GM10847 (cell line): Measurements from ENCODE around the gene MED12L.

Source experiments
- POLR2A ChIP-seq: IDR thresholded peaks from 2 replicates; pipeline ENCODE4 v1.6.1; 2011; ENCODE audit not compliant: insufficient read length; ENCODE audit errors: extremely low read depth

The MED12L gene

DNA sequence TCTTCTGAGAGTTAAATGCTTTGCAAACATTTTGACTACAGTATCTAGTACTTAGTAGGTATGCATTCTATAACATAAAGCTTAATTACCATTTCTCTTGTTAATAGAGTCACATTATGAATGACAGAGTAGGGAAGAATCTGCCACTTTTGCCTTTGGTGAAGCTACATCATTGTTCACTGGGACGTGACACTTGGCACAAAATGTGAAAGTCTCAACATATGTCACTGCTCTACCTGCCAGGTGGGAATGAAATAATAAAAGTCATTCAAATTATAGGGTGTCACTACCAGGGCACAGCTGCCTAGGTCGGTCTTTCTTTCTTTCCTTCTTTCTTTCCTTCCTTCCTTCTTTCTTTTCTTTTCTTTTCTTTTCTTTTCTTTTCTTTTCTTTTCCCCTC lies 213.5 kb downstream of the MED12L start:
- TF ChIP-seq POLR2A = no peak

DNA sequence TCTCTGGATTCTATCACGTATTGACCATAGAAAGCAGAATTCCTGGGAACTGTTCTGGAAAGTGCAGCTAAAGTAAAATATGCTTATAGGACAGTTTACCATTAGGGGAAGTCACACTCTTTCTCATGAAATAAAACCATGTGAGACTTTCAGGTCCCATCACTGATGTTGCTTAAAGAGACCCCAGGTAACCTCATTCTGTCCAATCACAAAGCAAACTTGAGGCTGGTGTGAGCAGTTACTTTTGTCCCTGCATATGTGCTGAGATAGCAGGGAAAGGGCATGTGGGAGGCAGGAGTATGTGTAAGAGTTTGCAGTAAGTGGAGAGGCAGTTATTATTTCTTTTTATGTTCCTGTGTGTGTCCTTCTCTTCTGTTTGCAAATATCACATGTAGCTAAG lies 215.1 kb downstream of the MED12L start:
- TF ChIP-seq POLR2A = no peak

DNA sequence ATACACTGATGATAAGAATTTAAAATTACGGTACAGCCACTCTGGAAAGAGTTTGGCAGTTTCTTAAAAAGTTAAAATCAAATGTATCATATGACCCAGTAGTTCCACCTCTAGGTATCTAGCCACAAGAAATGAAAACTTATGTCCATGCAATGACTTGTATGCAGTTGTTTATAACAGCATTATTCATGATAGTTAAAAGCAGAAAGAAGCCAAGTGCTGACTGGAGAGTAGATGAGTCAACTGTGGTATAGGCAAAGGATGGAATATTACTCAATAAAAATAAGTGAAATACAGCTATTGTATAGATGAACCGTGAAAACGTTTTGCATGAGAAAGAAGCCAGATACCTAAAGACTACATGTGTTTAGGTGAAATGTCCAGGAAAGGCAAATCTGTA lies 216.3 kb downstream of the MED12L start:
- TF ChIP-seq POLR2A = no peak

DNA sequence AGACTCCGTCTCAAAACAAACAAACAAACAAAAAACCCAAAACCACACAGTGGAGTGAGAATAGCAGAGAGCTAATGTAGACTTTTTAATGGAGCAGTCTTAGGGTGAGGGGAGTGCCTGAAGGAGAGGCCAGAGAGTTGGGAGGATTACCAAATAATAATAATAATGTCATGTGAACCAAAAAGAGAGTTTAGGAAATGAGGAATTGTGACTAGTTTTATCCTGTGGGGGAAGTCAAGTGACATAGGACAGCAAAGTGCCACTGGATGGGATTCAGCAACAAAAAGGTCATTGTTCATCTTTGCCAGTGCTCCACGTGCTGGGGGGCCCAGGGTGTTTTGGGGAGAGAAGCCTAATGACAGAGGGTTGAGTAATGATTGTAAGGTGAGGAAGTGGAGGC lies 218.3 kb downstream of the MED12L start:
- TF ChIP-seq POLR2A = no peak

DNA sequence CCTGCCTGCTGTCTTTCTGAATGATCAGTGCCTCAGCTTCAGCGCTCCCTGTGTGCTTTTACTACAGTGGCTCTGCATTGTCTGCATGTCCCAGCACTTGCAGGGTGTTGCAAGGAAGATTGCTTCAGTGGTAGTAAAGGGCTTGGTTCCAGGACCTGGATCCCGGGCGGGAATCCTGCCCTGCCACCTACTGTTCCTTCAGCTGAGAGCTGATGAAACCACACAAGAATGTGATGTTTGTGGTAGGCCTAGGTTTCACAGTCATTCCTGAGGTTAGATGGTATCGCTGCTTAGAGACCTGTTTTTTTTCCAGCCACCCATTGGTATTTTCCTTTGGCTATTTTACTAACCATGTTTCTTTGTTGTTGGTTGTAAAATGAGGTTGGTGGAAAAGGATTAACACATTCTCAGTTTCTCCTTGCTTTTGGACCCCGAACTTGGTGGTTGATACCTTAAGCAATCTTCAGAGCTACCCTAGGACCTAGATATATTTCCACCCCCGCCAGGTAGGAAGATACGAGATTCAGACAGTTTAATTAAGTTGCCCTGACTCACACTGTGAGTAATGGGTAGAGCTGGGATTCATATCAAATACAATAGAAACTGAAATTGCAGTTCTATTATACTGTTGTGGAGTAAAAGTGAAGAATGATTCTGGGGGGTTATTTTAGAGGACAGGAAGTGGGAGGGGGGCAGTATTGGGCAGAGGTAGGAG lies 219.8 kb downstream of the MED12L start:
- no peak for TF ChIP-seq POLR2A

DNA sequence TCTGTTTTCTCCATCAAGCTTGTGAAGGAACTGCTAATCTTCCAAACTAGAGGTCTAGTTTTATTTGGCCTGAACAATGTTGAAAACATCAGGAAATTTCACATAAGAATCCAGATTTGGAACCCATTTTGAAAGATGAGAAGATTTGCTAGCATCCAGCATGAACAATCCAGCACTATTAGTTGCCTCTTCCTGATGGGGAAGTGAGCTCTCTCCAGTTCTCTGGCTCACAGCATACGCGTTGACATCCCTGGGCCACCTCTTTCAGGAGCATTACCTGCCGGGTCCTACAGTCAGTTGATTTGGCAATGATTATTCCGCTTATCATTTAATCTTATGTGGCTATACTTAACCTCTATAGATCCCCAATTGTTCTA lies 220.3 kb downstream of the MED12L start:
- no peak for TF ChIP-seq POLR2A

DNA sequence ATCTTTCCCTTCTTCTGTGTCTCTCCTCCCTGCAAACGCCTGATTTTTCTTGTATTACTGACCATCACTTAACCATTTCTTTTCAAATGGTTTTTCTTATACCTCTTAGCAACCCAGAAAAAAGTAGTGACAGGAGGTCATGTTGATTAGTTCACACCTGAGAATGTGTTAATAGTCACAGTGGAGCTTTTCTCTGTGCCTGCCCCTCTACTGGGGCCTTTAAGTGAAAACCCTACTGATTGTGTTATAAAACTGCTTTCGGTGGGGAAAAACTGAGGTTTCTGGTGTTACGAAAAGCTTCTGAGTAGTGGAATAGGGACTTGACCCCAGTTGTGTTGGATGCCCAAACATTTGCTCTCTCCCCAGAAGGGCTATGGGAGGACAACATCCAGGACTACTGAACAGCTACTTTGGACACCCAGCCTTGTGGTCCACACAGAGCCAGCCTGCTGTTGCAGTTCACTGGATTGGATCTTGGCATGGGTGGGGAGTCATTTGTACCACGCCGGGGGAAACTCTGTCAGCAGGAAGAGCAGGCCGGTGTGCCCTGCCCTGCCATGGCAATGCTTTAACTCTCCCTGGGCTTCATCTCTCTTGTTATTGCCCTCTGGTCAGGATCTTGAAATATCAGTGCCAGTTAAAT lies 220.8 kb downstream of the MED12L start:
- TF ChIP-seq POLR2A = no peak

DNA sequence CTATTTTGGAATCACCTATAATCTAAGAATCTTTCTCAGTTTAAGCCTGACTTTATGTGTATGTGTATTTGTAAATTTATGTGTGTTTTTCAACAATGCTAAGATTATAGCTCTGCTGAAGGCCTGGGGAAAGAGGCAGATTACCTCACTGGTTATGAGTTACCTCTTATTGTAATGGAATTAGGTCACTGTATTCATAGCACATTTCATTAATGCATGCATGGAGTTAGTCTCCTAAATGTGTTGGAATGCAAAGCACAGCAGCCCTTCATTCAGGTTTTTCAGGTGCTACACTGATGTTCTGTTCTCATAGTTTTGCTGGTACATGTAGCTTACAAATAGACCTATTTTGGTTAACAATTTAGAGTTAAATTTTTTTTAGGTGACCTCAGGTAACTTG lies 221.7 kb downstream of the MED12L start:
- TF ChIP-seq POLR2A = no peak

DNA sequence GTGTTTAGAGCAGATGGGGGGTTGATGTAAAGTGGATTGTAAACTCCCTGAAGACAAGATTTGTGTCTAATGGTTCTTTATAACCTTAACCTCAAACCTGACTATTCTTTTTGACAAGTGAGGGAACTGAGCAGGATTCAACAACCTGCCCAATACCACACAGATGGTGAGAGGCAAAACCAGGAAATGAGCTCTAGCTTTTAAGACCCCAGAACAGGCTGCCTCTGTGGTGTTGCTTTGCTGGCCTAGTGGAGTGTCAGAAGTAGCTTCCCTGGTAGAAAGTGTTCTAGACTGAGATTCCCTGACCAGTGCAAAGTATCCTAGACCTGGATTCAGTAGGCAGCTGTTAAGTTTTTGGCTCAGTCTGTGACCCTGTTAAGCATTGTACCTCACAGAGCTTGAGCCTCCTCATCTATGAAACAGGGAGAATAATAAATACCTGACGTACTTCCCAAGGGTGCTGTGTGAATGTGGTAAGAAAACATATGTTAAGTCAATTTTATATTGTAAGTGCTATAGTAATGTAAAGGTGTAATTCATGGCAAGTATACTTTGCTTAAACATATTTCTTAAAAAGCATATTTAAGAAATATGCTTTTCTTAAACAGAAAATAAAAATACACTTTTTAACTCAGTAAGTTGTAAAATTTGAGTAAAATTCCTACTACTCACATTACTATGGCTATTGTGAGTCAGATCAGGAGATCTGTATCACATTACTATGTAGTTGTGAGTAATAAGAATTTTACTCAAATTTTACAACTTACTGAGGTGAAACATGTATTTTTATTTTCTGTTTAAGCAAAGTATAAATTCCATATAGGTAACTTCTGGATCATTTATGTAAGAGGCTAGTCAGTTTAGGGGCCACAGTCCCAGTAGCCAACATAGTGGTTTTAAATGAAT lies 222.4 kb downstream of the MED12L start:
- TF ChIP-seq POLR2A = no peak

DNA sequence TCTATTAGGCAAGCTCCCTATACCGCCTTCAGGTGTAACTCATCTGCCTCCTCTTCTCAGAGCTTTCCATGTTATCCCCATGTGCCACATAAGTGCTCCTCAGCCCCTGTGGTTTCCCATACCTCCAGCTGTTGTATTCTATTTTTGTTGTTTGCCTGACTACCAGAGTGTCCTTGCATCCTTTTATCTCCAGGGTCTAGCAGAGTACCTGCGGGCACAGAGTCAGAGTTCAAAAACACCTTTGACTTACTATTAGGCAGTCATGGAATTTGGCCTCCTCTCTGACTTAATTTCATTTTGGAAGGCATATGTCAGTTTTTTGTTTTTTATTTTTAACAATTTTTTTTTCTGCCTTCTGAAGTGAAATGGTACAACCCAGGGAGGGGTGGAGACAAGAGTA lies 224.1 kb downstream of the MED12L start:
- TF ChIP-seq POLR2A = no peak

DNA sequence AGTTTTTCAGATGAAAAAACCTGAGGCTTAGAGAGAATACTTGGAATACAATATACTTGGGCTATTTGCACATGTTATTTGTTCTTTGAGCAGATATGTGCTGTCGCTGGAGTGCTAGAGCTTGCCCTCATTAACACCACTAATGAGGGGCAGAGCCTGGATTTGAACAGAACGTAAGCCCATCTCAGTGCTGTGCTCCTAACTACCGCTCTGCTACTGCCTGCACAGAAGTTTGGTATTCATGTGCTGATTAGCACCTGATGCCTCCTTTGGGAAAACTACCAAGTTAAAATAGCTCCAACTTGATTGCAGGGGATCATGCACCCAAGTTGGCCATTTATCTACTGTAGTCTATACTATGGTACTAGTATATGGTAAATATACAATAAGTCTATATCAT lies 227.5 kb downstream of the MED12L start:
- no peak for TF ChIP-seq POLR2A

DNA sequence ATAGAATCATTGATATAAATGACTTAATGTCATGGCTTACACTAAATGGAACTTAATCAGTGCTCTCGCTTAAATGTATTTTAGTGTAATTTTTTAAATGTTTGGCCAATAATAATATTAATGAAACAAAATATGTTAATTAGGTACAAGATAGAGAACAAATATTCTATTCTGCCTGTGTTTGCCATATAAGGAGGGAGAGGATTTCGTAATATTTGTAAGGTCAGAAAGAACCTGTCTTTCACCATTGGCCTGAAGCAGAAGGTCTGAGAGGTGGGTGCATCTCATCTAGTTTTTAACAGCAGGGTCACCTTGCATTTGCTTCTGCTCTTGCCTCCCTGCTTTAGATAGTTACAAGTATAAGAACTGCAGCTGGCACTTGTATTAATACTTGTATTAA lies 228.7 kb downstream of the MED12L start:
- no peak for TF ChIP-seq POLR2A

DNA sequence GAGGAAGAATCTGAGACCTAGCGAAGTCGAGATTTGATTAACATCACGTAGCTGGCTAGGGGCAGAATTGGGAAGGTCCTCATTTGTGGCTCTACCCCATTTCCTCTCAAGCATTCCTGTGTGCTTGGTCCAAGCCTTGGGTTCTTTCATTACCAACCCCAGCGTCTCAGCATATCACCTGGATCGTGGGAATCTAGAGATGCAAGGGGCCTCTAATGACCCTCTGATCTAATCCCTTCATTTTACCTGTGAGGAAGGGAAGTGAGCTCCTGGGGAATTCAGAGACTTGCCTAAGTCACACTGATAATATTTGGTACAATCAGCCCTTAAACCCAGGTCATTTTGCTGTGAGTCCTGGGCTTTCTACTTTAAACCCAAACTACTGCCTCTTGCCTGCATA lies 229.1 kb downstream of the MED12L start:
- TF ChIP-seq POLR2A = no peak

DNA sequence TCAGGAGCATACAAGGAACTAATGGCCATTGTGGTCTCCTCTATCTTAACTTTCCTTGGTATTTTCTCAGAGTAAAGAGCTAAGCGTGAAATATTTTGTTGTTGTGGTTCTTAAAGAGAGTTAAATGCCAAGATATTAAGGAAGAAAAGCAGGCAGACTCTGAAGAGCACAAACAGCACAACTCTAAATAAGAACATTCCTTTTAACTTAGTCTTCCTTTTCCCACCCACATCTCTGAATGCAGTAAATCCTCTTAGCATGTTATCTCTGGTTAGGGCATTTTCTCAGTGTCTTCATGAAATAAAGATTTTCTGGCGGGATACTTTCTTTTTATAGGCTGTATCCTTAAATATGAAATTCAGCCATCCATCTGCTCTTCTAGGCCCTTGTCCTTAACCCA lies 229.7 kb downstream of the MED12L start:
- TF ChIP-seq POLR2A = no peak

DNA sequence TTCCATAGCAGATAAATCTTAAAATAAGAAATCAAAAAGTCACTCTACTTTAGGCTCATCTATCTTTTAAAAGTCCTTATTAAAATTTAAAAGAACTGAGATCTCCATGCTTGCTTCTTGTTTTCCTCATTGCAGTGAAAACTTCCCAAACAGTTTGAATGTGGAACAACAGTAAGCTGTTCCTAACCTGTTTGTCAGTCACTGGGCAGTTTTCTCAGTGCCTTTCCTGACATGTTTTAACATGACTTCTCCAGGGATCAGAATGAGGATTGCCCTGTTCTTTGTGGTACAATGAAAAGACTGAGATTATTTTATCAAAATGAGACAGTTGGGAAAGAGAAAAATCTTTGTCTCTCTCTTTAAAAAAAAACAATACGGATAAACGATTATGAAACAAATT lies 230.4 kb downstream of the MED12L start:
- no peak for TF ChIP-seq POLR2A
